Thoracic aorta (tissue), 2 donors: ENCODE data around the gene OXER1. TPM values are rescaled to one million over a fixed set of nuclear protein-coding genes. Genes with fewer than 3 reads are reported as not detected.
"Not testable (repeated sequence)": the region's sequence is repeated elsewhere in the genome, so short reads cannot be mapped to it uniquely, and the experiment has no call there.

Experiments used
- ATAC-seq: fragments of 150-250 bp; one replicate; pipeline ENCODE4 v1.8.0; 2017; ENCODE audit warnings: low read depth; ENCODE audit not compliant: insufficient number of reproducible peaks, low FRiP score
- DNase-seq: peaks from one replicate; pipeline ENCODE4 v3.0.0-alpha.2; 2020; ENCODE audit warnings: low spot score
- H3K27ac ChIP-seq, 2 donors: fragments of 200-600 bp; sonication (generic); 1 replicate in 1 of 2; 2 replicates in 1 of 2; pipeline ENCODE4 v1.5.1; 2016; ENCODE audit warnings: mild to moderate bottlenecking in 2 of 2, moderate library complexity in 2 of 2
- H3K27me3 ChIP-seq: fragments of 200-600 bp; sonication (generic); replicated peaks from 2 replicates; pipeline ENCODE4 v1.6.0; 2016; ENCODE audit warnings: mild to moderate bottlenecking; ENCODE audit not compliant: insufficient read depth
- H3K36me3 ChIP-seq: fragments of 200-600 bp; sonication (generic); one replicate; pipeline ENCODE4 v1.5.1; 2016
- H3K4me1 ChIP-seq, 2 donors: fragments of 200-600 bp; sonication (generic); 1 replicate in 1 of 2; 2 replicates in 1 of 2; pipeline versions ENCODE4 v1.5.1 to v1.6.0; 2016; ENCODE audit warnings: low read depth in 2 of 2, mild to moderate bottlenecking in 1 of 2; ENCODE audit not compliant: control insufficient read depth in 1 of 2
- H3K4me3 ChIP-seq: fragments of 200-600 bp; sonication (generic); 2 replicates; pipeline ENCODE4 v1.5.1; 2016; ENCODE audit warnings: mild to moderate bottlenecking
- H3K9me3 ChIP-seq: fragments of 200-600 bp; sonication (generic); 2 replicates; pipeline ENCODE4 v1.5.1; 2016
- total RNA-seq, 2 donors: library from RNA; depleted of rRNA; stranded (reverse); fragments of >200 nt; gene quantifications; one replicate each; pipeline versions ENCODE4 v1.1.0 to v1.2.3, GENCODE V29; 2016
- TF ChIP-seq, protein P1 (sequence below): fragments of 200-600 bp; sonication (generic); IDR thresholded peaks from one replicate; pipeline ENCODE4 v1.5.1; 2019; ENCODE audit warnings: antibody characterized with exemption

OXER1 gene
- total RNA-seq, 2 donors from 2014 or later: 4.6 to 5.8 TPM

- no peaks in the 10 kb centered on the region for H3K27me3 ChIP-seq
- H3K36me3 ChIP-seq: peaks cover 6% of the 10 kb centered on the region
- H3K9me3 ChIP-seq: no peaks in the 10 kb centered on the region
- TF ChIP-seq, protein P1, sequence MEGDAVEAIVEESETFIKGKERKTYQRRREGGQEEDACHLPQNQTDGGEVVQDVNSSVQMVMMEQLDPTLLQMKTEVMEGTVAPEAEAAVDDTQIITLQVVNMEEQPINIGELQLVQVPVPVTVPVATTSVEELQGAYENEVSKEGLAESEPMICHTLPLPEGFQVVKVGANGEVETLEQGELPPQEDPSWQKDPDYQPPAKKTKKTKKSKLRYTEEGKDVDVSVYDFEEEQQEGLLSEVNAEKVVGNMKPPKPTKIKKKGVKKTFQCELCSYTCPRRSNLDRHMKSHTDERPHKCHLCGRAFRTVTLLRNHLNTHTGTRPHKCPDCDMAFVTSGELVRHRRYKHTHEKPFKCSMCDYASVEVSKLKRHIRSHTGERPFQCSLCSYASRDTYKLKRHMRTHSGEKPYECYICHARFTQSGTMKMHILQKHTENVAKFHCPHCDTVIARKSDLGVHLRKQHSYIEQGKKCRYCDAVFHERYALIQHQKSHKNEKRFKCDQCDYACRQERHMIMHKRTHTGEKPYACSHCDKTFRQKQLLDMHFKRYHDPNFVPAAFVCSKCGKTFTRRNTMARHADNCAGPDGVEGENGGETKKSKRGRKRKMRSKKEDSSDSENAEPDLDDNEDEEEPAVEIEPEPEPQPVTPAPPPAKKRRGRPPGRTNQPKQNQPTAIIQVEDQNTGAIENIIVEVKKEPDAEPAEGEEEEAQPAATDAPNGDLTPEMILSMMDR: no peak
- no peak overlapping the region for H3K27ac ChIP-seq
- no peak overlapping the region for H3K4me3 ChIP-seq
- ATAC-seq: no peak
- no peak for DNase-seq
- no peaks in the 10 kb centered on the region for H3K4me1 ChIP-seq
These were observed 27.2 kb downstream of the OXER1 start for GRCh38 chr2:42736598-42737322.

- Histone ChIP-seq H3K27ac (no peak overlapping the region), H3K4me1 (peaks cover 0 to 4% of the 10 kb centered on the region in 2 donors), H3K36me3 (peaks cover 6% of the 10 kb centered on the region), H3K9me3 (no peaks in the 10 kb centered on the region), H3K27me3 (no peaks in the 10 kb centered on the region), H3K4me3 (no peak overlapping the region)
- TF ChIP-seq, protein P1: no peak
- DNase-seq: no peak
- ATAC-seq: no peak
These were observed 30.1 kb downstream of the OXER1 start for GRCh38 chr2:42733852-42734251.

DNA sequence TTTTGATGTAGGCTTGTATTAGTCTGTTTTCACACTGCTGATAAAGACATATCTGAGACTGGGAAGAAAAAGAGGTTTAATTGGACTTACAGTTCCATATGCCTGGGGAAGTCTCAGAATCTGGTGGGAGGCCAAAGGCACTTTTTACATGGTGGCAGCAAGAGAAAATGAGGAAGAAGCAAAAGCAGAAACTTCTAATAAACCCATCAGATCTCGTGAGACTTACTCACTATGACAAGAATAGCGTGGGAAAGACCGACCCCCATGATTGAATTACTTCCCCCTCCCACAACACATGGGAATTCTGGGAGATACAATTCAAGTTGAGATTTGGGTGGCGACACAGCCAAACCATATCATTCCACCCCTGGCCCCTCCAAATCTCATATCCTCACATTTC, 32.6 kb downstream of the OXER1 start:
- H3K4me3 ChIP-seq, H3K4me1 ChIP-seq, H3K27ac ChIP-seq, H3K36me3 ChIP-seq, H3K27me3 ChIP-seq, H3K9me3 ChIP-seq, DNase-seq, ATAC-seq: not testable (repeated sequence)

- H3K27me3 ChIP-seq: no peaks in the 10 kb centered on the region
- H3K4me3 ChIP-seq: no peak overlapping the region
- H3K36me3 ChIP-seq: no peaks in the 10 kb centered on the region
- no peak overlapping the region for H3K27ac ChIP-seq
- ATAC-seq: no peak
- DNase-seq: no peak
- TF ChIP-seq, protein P1: no peak
- no peaks in the 10 kb centered on the region for H3K9me3 ChIP-seq
- peaks cover 0 to 20% of the 10 kb centered on the region in 2 donors for H3K4me1 ChIP-seq
These were observed 37.3 kb downstream of the OXER1 start for GRCh38 chr2:42726680-42727079.

DNA sequence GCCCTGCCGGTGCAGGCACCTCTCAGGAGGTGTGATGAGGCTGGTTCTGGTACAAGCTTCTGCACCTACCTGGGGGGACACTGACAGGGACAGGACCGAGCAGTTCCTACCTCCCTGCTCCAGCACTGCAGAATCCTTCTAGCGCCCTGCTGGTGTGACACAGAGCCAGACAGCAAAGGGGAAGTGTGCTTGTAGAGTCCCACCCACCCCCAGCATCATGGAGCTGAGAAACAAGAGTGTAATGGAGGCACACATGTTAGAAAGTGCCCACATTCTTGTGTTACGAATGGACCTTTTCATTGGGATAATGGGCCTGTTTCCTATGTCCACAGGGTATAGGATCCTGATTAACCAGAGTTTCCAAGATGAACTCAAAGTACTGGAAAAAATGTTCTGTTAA, 38.3 kb downstream of the OXER1 start:
- Histone ChIP-seq H3K4me1 (peaks cover 0 to 20% of the 10 kb centered on the region in 2 donors), H3K27me3 (no peaks in the 10 kb centered on the region), H3K4me3 (no peak overlapping the region), H3K9me3 (no peaks in the 10 kb centered on the region), H3K36me3 (no peaks in the 10 kb centered on the region), H3K27ac (no peak overlapping the region)
- DNase-seq (no peak), ATAC-seq (no peak)
- TF ChIP-seq, protein P1: no peak

DNA sequence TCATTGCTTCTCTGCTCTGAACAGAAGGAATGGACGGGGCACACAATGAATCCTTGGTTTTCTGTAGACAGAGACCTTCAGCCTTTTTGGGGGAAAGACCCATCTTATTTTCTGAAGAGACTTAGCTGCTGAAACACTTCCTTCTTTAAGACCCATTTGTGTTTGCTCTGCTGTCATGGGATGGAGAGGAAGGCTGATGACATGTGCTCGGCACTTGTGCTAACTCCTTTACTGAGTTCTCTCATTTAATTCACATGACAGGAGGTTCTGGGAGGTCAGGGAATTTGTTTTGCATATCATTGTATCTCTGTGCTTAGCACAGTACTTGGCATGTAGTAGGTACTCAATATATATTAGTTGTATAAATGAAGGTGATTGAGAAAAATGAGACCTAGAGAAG, 39.0 kb downstream of the OXER1 start:
- no peak for ATAC-seq
- Histone ChIP-seq H3K9me3 (no peaks in the 10 kb centered on the region), H3K4me1 (peaks cover 0 to 20% of the 10 kb centered on the region in 2 donors), H3K27ac (no peak overlapping the region), H3K36me3 (no peaks in the 10 kb centered on the region), H3K4me3 (no peak overlapping the region), H3K27me3 (no peaks in the 10 kb centered on the region)
- no peak for DNase-seq
- TF ChIP-seq, protein P1: no peak
